ENCODE measurements around the gene BCL7A. TPM values are rescaled to one million over a fixed set of nuclear protein-coding genes. Genes with fewer than 3 reads are reported as not detected.

BCL7A gene
- total RNA-seq, 1 donor from 2014 or later, result 49.3 TPM

DNA sequence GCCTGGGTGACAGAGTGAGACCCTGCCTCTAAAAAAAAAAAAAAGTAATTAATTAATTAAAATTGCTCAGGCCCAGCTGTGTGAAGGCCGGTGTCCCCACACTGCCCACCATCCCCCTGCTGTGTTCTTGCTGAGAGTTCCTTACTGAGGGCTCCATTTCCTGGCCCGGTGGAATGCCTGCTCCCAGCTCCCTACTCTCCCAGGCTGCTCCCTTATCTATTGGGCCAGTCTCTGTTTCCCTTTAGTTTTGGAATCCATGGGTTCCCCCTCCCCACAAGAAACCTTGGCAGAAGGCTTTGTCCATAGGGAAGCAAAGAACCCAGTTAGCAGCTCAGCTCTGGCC, 75.9 kb downstream of the BCL7A start:
- no peak for DNase-seq (ENCODE audit: low spot score, unreplicated experiment)
- Mint-ChIP-seq H3K36me3 (ENCODE audit: insufficient read depth) (peaks cover 1% of the 10 kb centered on the region), H3K27ac (peak overlapping the region; percentile 99), H3K9me3 (ENCODE audit: low read depth) (peaks cover 2% of the 10 kb centered on the region), H3K27me3 (no peaks in the 10 kb centered on the region), H3K4me3 (ENCODE audit: low read depth) (peak overlapping the region; percentile 62), H3K4me1 (ENCODE audit: low read depth) (peaks cover 37% of the 10 kb centered on the region)
- TF ChIP-seq, protein P1, sequence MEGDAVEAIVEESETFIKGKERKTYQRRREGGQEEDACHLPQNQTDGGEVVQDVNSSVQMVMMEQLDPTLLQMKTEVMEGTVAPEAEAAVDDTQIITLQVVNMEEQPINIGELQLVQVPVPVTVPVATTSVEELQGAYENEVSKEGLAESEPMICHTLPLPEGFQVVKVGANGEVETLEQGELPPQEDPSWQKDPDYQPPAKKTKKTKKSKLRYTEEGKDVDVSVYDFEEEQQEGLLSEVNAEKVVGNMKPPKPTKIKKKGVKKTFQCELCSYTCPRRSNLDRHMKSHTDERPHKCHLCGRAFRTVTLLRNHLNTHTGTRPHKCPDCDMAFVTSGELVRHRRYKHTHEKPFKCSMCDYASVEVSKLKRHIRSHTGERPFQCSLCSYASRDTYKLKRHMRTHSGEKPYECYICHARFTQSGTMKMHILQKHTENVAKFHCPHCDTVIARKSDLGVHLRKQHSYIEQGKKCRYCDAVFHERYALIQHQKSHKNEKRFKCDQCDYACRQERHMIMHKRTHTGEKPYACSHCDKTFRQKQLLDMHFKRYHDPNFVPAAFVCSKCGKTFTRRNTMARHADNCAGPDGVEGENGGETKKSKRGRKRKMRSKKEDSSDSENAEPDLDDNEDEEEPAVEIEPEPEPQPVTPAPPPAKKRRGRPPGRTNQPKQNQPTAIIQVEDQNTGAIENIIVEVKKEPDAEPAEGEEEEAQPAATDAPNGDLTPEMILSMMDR (IDR thresholded peaks at IDR 0.05; ENCODE audit: unreplicated experiment), result no peak

DNA sequence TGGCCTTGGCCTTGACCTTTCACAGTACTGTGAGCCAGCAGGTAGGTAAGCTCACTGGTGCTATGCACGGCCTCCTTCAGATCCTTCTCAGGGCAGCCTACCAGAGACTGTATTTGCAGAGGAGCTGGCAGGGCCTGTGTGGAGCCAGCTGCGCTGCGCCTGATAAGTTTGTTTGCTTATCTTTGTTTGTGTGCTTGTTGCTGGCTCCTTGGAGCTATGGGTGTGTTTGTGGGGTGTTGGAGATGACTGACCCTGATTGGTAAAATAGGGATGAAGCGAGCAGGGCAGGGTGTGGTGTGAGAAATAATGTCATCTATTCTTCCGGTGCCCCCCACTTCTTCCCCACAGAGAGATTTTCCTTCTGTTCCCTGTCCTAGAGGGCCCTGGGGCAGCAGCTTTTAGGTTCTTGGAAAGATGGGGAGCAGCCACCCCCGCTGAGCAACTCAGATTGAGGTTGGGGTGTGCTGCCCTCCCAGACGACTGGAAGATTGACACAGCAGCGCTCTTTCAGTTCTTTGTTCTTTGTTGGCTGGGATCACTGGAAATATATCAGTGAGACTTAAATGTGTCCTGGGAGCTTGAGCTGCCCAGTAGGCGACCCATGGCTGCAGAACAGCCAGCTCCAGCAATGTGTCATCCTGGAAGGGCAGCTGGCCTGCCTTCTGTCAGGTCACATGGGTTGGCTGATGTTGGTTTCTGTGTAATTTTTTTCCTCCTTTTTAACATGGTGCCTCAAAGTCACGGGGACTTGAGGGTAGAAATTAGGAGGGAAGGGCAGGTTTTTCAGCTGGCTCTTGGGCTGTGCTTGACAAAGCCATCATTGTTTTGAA, 76.5 kb downstream of the BCL7A start:
- H3K27me3 Mint-ChIP-seq, result no peaks in the 10 kb centered on the region
- TF ChIP-seq, protein P1 (IDR thresholded peaks at IDR 0.05; ENCODE audit: unreplicated experiment), result no peak
- peaks cover 3% of the 10 kb centered on the region for H3K9me3 Mint-ChIP-seq (ENCODE audit: low read depth)
- peak overlapping the region; percentile 62 for H3K4me3 Mint-ChIP-seq (ENCODE audit: low read depth)
- peaks cover 37% of the 10 kb centered on the region for H3K4me1 Mint-ChIP-seq (ENCODE audit: low read depth)
- peak; percentile 51 for DNase-seq (ENCODE audit: low spot score, unreplicated experiment)
- H3K36me3 Mint-ChIP-seq (ENCODE audit: insufficient read depth), result peaks cover 1% of the 10 kb centered on the region
- peak overlapping the region; percentile 99 for H3K27ac Mint-ChIP-seq

DNA sequence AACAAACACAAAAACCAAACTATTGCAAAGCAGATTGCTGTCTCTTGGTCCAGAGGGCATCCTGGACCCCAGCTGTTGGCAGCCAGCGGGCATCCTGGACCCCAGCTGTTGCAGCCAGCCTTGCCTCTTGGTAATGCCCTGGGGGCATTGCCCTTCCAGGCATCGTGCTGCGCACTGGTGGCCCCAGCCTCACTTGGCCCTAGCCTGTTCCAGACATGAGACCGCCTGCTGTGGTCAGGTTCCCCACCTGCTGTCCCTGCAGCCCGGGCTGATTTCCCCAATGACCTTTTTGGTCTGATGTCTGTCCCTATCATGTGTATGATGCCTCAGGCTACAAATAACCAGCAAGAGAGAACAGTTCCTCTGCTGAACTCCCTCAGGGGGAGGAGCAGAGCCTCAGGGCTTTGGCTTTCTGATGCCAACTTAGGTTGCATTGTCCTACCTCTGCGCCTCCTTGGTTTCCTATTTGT, 77.6 kb downstream of the BCL7A start:
- Mint-ChIP-seq H3K4me1 (ENCODE audit: low read depth) (peaks cover 37% of the 10 kb centered on the region), H3K4me3 (ENCODE audit: low read depth) (no peak overlapping the region), H3K36me3 (ENCODE audit: insufficient read depth) (peaks cover 1% of the 10 kb centered on the region), H3K9me3 (ENCODE audit: low read depth) (peaks cover 3% of the 10 kb centered on the region), H3K27me3 (no peaks in the 10 kb centered on the region), H3K27ac (peak overlapping the region; percentile 99)
- TF ChIP-seq, protein P1 (IDR thresholded peaks at IDR 0.05; ENCODE audit: unreplicated experiment), result no peak
- DNase-seq (ENCODE audit: low spot score, unreplicated experiment), result no peak

DNA sequence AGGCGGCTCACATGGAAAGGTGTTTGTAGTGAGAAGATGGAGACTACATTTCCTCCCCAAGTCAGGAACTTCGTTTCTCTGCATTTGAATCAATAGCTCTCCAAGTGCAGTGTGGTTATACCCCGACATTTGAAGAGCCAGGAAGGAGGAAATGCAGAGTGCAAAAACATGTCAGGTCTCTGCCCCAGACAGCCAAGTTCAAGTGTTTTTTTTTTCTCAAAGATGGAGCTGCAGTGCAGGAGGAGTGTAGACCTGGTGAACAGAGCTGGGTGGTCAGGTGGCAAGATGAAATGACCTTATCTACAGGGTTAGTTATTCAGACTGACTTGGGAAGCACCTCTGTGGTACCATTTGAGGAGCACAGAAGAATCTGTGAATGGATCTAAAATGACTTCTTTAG, 78.2 kb downstream of the BCL7A start:
- H3K36me3 Mint-ChIP-seq (ENCODE audit: insufficient read depth), result peaks cover 1% of the 10 kb centered on the region
- TF ChIP-seq, protein P1 (IDR thresholded peaks at IDR 0.05; ENCODE audit: unreplicated experiment), result no peak
- H3K9me3 Mint-ChIP-seq (ENCODE audit: low read depth), result peaks cover 3% of the 10 kb centered on the region
- no peak overlapping the region for H3K4me3 Mint-ChIP-seq (ENCODE audit: low read depth)
- H3K27ac Mint-ChIP-seq, result no peak overlapping the region
- no peak for DNase-seq (ENCODE audit: low spot score, unreplicated experiment)
- H3K4me1 Mint-ChIP-seq (ENCODE audit: low read depth), result peaks cover 39% of the 10 kb centered on the region
- H3K27me3 Mint-ChIP-seq, result no peaks in the 10 kb centered on the region

DNA sequence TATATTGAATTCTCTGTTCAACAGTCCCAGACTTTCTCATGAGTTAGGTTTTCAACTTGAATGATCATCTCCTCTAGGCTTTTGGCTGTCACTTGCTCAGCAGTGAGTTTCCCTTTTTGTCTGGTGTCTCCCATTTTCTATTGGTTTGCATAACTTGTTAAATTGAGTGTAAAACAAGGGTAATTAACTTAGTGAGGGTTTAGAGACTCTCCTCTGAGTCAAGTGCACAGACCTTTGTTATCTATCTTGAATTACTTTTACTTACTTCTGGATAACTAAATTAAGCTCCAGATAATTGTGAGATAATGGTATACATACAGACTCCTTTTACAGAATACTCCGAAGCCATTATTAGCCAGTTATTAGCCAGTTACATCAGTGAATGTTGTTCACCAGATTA, 78.9 kb downstream of the BCL7A start:
- Mint-ChIP-seq H3K4me1 (ENCODE audit: low read depth) (peaks cover 40% of the 10 kb centered on the region), H3K27me3 (no peaks in the 10 kb centered on the region), H3K27ac (no peak overlapping the region), H3K4me3 (ENCODE audit: low read depth) (no peak overlapping the region), H3K9me3 (ENCODE audit: low read depth) (peaks cover 3% of the 10 kb centered on the region), H3K36me3 (ENCODE audit: insufficient read depth) (peaks cover 1% of the 10 kb centered on the region)
- DNase-seq (ENCODE audit: low spot score, unreplicated experiment), result no peak
- TF ChIP-seq, protein P1 (IDR thresholded peaks at IDR 0.05; ENCODE audit: unreplicated experiment), result no peak

Data from progenitor cell of endocrine pancreas (in vitro differentiated cells).